GM19468 (cell line): ENCODE measurements around the gene MORF4L2.

ENCODE experiments used
- ATAC-seq: cut with Tn5 transposase; IDR thresholded peaks from one replicate; pipeline ENCODE4 v1.9.1; 2021; ENCODE audit warnings: mild to moderate bottlenecking, moderate library complexity, moderate number of reproducible peaks; ENCODE audit not compliant: unreplicated experiment; ENCODE audit errors: extremely low read depth

Gene MORF4L2

GRCh38 chrX:103686199-103687072 is at the start of gene MORF4L2:
TSS of gene MORF4L2 (minus strand) at chrX:103686699. CDS start at chrX:103677027, 9,672 bp downstream.
- peak; percentile 90 for ATAC-seq

- no peak for ATAC-seq
Observed at GRCh38 chrX:103734125-103734760, 47.7 kb upstream of the MORF4L2 start.

GRCh38 chrX:103733017-103733416 is 46.5 kb upstream of the MORF4L2 start:
- no peak for ATAC-seq

- no peak for ATAC-seq
Observed at GRCh38 chrX:103730796-103731493, 44.4 kb upstream of the MORF4L2 start.

GRCh38 chrX:103730147-103730795 is 43.8 kb upstream of the MORF4L2 start:
- ATAC-seq: no peak

- no peak for ATAC-seq
Observed at GRCh38 chrX:103729015-103729414, 42.5 kb upstream of the MORF4L2 start.

GRCh38 chrX:103727115-103727514 is 40.6 kb upstream of the MORF4L2 start:
- no peak for ATAC-seq

GRCh38 chrX:103726477-103726876 is 40.0 kb upstream of the MORF4L2 start:
- no peak for ATAC-seq

GRCh38 chrX:103722505-103722904 is 36.0 kb upstream of the MORF4L2 start:
- ATAC-seq: no peak

- no peak for ATAC-seq
Observed at GRCh38 chrX:103718120-103718519, 31.6 kb upstream of the MORF4L2 start.

GRCh38 chrX:103716962-103717361 is 30.5 kb upstream of the MORF4L2 start:
- ATAC-seq: no peak

GRCh38 chrX:103710609-103711008 is 24.1 kb upstream of the MORF4L2 start, which contains the start of gene TMEM31:
TSS of gene TMEM31 (plus strand) at chrX:103710909. CDS start at chrX:103712259, 1,350 bp downstream.
- no peak for ATAC-seq

- ATAC-seq: no peak
Observed at GRCh38 chrX:103704863-103705262, 18.4 kb upstream of the MORF4L2 start.

GRCh38 chrX:103699243-103699642 is 12.7 kb upstream of the MORF4L2 start:
- no peak for ATAC-seq

GRCh38 chrX:103697687-103698086 is 11.2 kb upstream of the MORF4L2 start:
- ATAC-seq: no peak

GRCh38 chrX:103691059-103691458 is 4.6 kb upstream of the MORF4L2 start:
- no peak for ATAC-seq

- no peak for ATAC-seq
Observed at GRCh38 chrX:103688946-103689345, 2.4 kb upstream of the MORF4L2 start.

- no peak for ATAC-seq
Observed at GRCh38 chrX:103687696-103688201, 1.2 kb upstream of the MORF4L2 start.

GRCh38 chrX:103687073-103687695 is 685 bp upstream of the MORF4L2 start:
- peak; percentile 11 for ATAC-seq

- no peak for ATAC-seq
Observed at GRCh38 chrX:103685396-103685795, 1.1 kb downstream of the MORF4L2 start.
